GM19397 (cell line): Measurements from ENCODE around the gene COX8C.
"Not testable (repeated sequence)": the region's sequence is repeated elsewhere in the genome, so short reads cannot be mapped to it uniquely, and the experiment has no call there.

ENCODE experiments used
- ATAC-seq: cut with Tn5 transposase; IDR thresholded peaks from one replicate; pipeline ENCODE4 v1.9.1; 2021; ENCODE audit warnings: mild to moderate bottlenecking, moderate library complexity; ENCODE audit not compliant: unreplicated experiment

COX8C gene

DNA sequence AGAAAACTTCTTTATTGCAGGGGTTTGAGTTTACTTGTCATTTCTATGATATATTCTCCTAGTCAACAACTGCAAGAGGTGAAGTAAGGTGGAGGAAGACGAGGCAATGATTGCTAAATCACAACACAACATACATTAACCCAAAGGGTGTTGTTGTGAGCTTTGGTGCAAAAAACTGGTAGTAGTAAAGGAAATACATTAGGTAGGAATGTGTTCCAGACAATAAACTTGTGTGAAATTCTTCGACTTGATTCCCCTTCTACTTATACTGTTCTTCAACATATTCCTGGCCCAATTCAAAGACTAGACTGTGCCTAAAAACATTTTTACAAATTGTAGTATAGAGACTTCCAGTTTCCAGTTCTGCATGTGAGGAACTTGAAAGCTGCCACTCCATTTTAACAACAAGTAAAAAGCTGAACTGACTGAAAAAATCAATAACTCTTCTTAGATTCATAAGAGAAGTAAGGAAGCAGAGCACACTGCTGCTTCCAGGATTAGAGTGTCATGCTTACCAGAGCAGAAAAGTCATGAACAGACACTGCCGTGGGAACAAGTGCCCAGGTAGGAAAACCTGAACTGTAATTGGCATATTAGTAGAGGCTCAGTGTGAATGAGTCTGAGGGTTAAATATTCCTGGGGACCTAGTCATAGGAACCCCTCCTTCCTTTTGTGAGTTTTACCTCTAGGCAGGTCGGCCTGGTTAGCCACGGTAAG, 22.2 kb downstream of the COX8C start:
- no peak for ATAC-seq

DNA sequence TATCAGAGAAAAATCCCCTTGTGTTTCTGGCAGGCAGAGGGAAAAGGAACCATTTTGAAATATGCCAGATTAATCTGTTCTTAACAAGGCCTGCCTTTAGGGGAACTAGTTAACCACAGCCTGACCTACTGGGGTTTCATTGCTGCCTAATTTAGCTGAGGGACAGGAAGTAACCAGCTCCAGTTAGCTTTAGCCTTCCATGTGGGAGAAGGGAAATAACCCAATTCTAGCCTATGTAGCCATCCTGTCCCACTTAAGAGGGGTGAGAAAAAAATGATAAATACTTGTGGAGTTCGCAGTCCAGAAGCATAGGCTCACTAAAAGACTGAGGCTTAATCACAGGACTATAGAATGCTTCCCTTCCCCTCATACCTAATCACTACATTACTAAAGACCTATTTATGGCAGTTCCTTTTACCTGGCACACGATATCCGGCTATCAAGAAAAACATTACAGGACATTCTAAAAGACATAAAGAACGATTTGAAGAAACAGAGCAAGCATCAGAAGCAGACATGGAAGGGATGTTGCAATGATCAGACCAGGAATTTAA, 22.8 kb downstream of the COX8C start:
- ATAC-seq: peak; percentile 90

DNA sequence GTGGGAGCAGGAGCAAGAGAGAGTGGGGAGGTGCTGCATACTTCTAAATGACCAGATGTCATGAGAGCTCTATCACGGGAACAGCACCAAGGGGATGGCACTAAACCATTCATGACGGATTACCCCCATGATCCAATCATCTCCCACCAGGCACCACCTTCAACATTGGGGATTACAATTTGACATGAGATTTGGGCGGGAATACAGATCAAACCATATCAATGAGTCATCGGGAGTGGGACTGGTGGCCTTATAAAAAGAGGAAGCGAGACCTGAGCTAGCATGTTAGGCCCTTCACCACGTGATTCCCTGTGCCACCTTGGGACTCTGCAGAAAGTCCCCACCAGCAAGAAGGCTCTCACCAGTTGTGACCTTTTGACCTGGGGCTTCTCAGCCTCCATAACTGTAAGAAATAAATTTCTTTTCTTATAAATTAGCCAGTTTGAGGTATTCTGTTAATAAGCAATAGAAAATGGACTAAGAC, 28.7 kb downstream of the COX8C start:
- peak; percentile 95 for ATAC-seq

DNA sequence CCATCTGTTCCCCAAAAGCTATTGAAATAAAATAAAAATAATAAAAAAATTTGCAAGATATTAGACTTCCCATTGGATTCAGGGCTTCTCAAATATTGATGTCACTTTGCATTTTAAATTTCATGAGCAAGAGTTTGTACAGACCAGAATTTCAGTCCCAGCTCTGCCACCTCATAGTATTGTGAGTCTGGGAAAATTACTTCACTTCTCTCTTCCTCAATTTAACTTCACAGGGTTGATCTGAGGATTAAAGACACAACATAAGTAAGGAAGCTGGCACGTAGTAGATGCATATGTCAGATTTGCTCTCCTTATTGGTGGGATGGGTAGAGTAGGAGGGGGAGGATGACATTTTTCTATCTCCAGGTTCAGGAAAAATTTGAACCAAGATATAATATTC, 32.8 kb downstream of the COX8C start:
- no peak for ATAC-seq

DNA sequence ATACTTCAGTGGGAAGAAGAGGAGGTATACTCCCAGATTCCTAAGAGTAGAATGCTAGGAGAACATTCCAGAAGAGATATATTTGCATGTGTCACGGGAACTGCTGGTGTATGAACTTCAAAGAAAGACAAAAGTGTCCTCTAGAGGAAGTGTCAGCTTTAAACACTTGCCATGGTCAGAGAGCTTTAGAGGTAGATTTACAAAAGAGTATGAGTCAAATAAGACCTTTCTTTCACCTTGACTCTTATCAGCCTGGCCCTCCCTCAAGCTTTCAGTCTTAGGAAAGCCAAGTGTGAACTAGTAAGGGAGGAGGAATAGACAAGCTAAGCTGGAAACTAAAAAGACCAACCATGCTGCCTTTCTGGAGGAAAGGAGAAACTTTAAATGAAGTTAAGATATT, 34.7 kb downstream of the COX8C start:
- ATAC-seq: no peak

DNA sequence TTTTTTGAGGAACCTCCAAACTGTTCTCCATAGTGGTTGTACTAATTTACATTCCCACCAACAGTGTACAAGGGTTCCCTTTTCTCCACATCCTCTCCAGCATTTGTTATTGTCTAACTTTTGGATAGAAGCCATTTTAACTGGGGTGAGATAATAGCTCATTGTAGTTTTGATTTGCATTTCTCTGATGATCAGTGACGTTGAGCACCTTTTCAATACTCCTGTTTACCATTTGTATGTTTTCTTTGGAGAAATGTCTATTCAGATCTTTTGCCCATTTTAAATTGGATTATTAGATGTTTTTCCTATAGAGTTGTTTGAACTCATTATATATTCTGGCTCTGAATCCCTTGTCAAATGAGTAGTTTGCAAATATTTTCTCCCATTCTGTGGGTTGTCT, 37.3 kb downstream of the COX8C start:
- ATAC-seq: not testable (repeated sequence)

- no peak for ATAC-seq
Measured at GRCh38 chr14:93395231-93395630, 48.2 kb downstream of the COX8C start.

DNA sequence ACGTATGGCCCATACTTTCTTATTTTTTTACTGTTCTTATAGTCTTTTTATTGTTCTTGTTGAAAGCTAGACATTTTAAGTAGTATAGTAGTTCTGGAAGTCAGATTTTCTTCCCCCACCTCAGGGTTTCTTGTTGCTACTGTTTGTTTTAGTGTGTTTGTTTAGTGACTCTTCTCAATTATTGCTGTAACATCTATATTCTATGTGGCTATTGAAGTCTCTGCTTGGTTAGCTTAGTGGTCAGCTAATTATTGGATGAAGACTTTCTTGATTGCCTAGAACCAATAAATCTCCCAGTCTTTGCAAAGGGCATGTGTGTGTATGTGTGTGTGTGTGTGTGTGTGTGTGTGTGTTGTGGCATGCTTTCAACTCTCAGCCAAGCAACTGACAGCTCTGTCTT, 49.5 kb downstream of the COX8C start:
- no peak for ATAC-seq
